Measurements from ENCODE around the gene LRRC66. TPM values are rescaled to one million over a fixed set of nuclear protein-coding genes. Genes with fewer than 3 reads are reported as not detected.

Gene LRRC66, protein sequence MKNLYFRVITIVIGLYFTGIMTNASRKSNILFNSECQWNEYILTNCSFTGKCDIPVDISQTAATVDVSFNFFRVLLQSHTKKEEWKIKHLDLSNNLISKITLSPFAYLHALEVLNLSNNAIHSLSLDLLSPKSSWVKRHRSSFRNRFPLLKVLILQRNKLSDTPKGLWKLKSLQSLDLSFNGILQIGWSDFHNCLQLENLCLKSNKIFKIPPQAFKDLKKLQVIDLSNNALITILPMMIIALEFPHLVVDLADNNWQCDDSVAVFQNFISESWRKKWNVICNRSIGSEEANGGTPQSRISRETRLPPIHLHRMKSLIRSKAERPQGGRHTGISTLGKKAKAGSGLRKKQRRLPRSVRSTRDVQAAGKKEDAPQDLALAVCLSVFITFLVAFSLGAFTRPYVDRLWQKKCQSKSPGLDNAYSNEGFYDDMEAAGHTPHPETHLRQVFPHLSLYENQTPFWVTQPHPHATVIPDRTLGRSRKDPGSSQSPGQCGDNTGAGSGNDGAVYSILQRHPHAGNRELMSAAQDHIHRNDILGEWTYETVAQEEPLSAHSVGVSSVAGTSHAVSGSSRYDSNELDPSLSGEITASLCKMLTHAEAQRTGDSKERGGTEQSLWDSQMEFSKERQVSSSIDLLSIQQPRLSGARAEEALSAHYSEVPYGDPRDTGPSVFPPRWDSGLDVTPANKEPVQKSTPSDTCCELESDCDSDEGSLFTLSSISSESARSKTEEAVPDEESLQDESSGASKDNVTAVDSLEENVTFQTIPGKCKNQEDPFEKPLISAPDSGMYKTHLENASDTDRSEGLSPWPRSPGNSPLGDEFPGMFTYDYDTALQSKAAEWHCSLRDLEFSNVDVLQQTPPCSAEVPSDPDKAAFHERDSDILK
- total RNA-seq: 1.0 TPM

DNA sequence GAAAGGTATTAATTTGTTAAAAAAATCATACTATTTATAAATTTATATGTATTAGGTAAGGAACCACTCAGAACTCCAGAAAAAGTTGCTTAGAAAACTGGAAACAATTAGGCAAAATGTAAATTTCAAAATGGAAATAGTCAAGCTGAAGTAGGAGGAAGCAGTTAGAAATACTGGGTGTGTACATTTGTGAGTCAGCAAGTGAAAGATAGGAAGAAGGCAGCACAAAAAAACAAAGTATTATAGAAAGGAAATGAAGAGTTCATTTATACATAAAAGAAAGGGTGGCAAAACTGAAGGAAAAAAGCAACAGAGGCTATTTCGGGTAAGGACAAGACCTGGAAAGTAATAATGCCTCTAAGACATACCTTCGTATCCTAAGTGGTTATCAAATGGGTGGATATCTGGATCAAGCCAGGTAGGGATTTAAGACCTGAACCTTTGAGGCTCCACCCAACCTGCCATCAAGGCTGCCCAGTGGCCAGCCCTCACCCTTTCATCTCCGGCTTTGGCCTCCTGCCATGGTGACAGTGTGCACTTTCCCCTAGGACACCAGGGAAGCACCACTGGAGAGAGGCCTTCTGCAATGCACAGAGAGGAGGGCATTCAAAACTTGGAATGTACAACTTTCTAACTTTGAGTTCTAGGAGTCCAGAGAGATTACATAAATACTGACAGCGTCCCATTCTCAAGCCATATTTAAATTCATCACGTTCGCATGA is at the start of gene LRRC66:
Gene LRRC66 (minus strand): TSS at position 428 of the 722 bp plus-strand sequence. CDS start 2,750 bp downstream, outside the sequence.
- Histone ChIP-seq H3K4me3 (ENCODE audit: low read length in 3 of 3) (no peak within 1 kb of the TSS), H3K36me3 (ENCODE audit: control insufficient read depth in 3 of 3, insufficient read depth in 3 of 3, low read length in 3 of 3) (peaks cover 12 to 42% (median 37%) of the 10 kb centered on the region in 3 donors), H3K9ac (ENCODE audit: low read depth in 1 of 3, low read length in 3 of 3) (no peak within 1 kb of the TSS), H3K4me1 (ENCODE audit: control insufficient read depth in 3 of 3, insufficient read depth in 3 of 3, low read length in 3 of 3) (no peaks in the 10 kb centered on the region), H3K27me3 (ENCODE audit: control insufficient read depth in 3 of 3, insufficient read depth in 3 of 3, low read length in 3 of 3) (no peaks in the 10 kb centered on the region), H3K9me3 (ENCODE audit: control insufficient read depth in 3 of 3, low read length in 3 of 3) (no peaks in the 10 kb centered on the region), H3K27ac (ENCODE audit: low read depth, low read length) (no peak within 1 kb of the TSS)

DNA sequence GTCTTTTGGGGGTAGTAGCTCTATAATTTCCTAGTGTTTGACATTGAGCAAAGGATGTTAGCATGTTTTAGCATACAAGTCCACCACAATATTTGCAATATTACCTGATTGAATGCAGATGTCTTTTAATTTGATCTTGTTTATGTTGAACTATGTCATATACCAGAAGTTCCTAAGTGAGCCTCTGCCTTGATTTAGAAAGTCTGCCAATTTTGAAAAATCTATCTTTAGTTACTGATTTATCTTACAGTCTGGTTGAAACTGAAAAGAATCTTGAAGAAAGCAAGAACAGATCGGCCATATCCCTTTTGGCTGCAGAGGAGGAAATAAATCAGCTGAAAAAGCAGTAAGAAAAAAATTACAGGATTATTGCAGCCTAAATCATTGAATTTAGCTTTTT is 49.4 kb upstream of the LRRC66 start:
- Histone ChIP-seq H3K27me3 (ENCODE audit: control insufficient read depth in 3 of 3, insufficient read depth in 3 of 3, low read length in 3 of 3) (no peaks in the 10 kb centered on the region), H3K27ac (ENCODE audit: low read depth, low read length) (no peak overlapping the region), H3K9ac (ENCODE audit: low read depth in 1 of 3, low read length in 3 of 3) (no peak overlapping the region), H3K36me3 (ENCODE audit: control insufficient read depth in 3 of 3, insufficient read depth in 3 of 3, low read length in 3 of 3) (no peaks in the 10 kb centered on the region), H3K4me3 (ENCODE audit: low read length in 3 of 3) (no peak overlapping the region), H3K4me1 (ENCODE audit: control insufficient read depth in 3 of 3, insufficient read depth in 3 of 3, low read length in 3 of 3) (no peaks in the 10 kb centered on the region), H3K9me3 (ENCODE audit: control insufficient read depth in 3 of 3, low read length in 3 of 3) (no peaks in the 10 kb centered on the region)

DNA sequence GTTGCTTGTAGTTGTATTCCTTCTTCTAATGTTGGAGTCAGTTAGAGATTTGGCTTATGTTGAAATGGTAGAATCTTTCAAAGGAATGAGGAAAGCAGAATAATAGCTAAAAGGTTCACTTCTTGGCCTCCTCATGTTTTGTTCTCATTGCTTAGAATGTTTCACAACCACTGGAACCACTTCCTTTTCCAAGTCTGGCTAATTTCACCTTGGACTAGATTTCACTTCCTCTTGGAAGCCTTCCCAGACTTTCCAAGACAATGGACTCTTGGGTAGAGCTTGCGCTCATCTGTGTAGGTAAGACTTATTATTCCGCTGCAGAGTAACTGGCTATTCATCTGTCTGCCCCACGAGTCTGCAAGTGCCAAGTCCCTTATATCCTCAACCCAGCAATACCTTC is 39.2 kb upstream of the LRRC66 start:
- H3K9me3 ChIP-seq (ENCODE audit: control insufficient read depth in 3 of 3, low read length in 3 of 3): no peaks in the 10 kb centered on the region
- H3K27me3 ChIP-seq (ENCODE audit: control insufficient read depth in 3 of 3, insufficient read depth in 3 of 3, low read length in 3 of 3): peaks cover 0 to 2% (median 0%) of the 10 kb centered on the region in 3 donors
- no peak overlapping the region for H3K27ac ChIP-seq (ENCODE audit: low read depth, low read length)
- no peak overlapping the region for H3K4me3 ChIP-seq (ENCODE audit: low read length in 3 of 3)
- H3K4me1 ChIP-seq (ENCODE audit: control insufficient read depth in 3 of 3, insufficient read depth in 3 of 3, low read length in 3 of 3): no peaks in the 10 kb centered on the region
- H3K9ac ChIP-seq (ENCODE audit: low read depth in 1 of 3, low read length in 3 of 3): no peak overlapping the region
- no peaks in the 10 kb centered on the region for H3K36me3 ChIP-seq (ENCODE audit: control insufficient read depth in 3 of 3, insufficient read depth in 3 of 3, low read length in 3 of 3)

DNA sequence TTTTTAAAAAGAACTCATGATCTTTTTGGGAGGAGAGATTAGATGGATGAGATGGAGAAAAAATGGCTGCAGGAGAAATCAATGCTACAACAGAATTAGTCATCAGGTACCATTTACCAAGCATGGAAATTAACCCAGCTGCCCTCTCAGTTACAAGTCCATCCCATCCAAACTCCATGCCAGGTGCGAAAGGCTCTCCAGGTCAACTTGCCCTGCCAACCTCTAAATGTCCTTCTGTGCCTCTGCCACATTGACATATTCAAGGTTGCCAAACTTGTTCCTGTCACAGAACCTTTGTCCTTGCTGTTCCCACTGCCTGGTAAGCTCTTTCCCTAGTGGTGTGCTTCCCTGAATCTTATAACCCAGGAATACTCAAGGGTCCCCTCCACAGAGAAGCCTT is 38.1 kb upstream of the LRRC66 start:
- Histone ChIP-seq H3K9ac (ENCODE audit: low read depth in 1 of 3, low read length in 3 of 3) (no peak overlapping the region), H3K27me3 (ENCODE audit: control insufficient read depth in 3 of 3, insufficient read depth in 3 of 3, low read length in 3 of 3) (peaks cover 0 to 5% (median 0%) of the 10 kb centered on the region in 3 donors), H3K36me3 (ENCODE audit: control insufficient read depth in 3 of 3, insufficient read depth in 3 of 3, low read length in 3 of 3) (no peaks in the 10 kb centered on the region), H3K4me3 (ENCODE audit: low read length in 3 of 3) (no peak overlapping the region), H3K9me3 (ENCODE audit: control insufficient read depth in 3 of 3, low read length in 3 of 3) (no peaks in the 10 kb centered on the region), H3K4me1 (ENCODE audit: control insufficient read depth in 3 of 3, insufficient read depth in 3 of 3, low read length in 3 of 3) (no peaks in the 10 kb centered on the region), H3K27ac (ENCODE audit: low read depth, low read length) (no peak overlapping the region)

DNA sequence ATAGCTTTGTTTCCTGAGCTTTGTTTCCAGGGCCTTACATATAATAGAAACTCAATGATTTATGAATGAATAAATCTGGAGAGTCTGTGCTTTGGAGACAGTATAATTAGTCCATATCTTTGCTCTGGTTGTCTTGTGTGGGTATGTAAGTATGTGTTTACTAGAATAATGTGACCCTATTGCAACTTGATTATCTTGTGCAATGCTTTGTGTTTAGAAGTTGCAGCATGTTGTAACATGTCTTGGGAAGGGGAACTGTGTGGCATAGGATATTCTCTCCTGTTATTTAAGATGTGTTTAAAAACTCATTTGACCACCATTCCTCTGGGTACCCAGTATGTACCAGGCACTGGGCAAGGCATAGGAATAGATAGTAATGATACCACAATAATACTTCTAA is 37.0 kb upstream of the LRRC66 start:
- no peak overlapping the region for H3K4me3 ChIP-seq (ENCODE audit: low read length in 3 of 3)
- H3K4me1 ChIP-seq (ENCODE audit: control insufficient read depth in 3 of 3, insufficient read depth in 3 of 3, low read length in 3 of 3): peaks cover 1 to 5% (median 3%) of the 10 kb centered on the region in 3 donors
- no peak overlapping the region for H3K9ac ChIP-seq (ENCODE audit: low read depth in 1 of 3, low read length in 3 of 3)
- no peaks in the 10 kb centered on the region for H3K36me3 ChIP-seq (ENCODE audit: control insufficient read depth in 3 of 3, insufficient read depth in 3 of 3, low read length in 3 of 3)
- H3K27ac ChIP-seq (ENCODE audit: low read depth, low read length): no peak overlapping the region
- peaks cover 0 to 9% (median 0%) of the 10 kb centered on the region in 3 donors for H3K27me3 ChIP-seq (ENCODE audit: control insufficient read depth in 3 of 3, insufficient read depth in 3 of 3, low read length in 3 of 3)
- H3K9me3 ChIP-seq (ENCODE audit: control insufficient read depth in 3 of 3, low read length in 3 of 3): no peaks in the 10 kb centered on the region

DNA sequence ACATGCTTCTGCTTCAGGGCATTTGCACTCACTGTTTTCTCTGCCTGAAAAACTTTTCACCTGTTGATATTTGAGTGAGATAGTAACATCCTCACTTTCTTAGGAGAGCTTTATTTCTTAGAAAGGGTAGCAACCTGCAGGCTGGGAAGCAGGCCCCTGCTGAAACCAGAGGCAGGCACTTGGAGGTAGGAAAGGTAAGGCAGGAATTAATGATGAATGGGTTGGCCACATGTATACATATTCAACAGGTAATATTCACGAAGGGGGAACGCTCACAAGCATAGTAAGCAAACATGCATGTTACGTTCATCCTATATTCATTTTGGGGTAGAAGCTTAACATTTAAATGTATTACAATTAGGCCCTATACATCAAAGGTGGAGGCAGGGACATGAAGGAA is 34.1 kb upstream of the LRRC66 start:
- Histone ChIP-seq H3K4me1 (ENCODE audit: control insufficient read depth in 3 of 3, insufficient read depth in 3 of 3, low read length in 3 of 3) (peaks cover 8 to 12% (median 12%) of the 10 kb centered on the region in 3 donors), H3K4me3 (ENCODE audit: low read length in 3 of 3) (no peak overlapping the region), H3K27me3 (ENCODE audit: control insufficient read depth in 3 of 3, insufficient read depth in 3 of 3, low read length in 3 of 3) (peaks cover 0 to 26% (median 10%) of the 10 kb centered on the region in 3 donors), H3K9ac (ENCODE audit: low read depth in 1 of 3, low read length in 3 of 3) (no peak overlapping the region), H3K36me3 (ENCODE audit: control insufficient read depth in 3 of 3, insufficient read depth in 3 of 3, low read length in 3 of 3) (no peaks in the 10 kb centered on the region), H3K9me3 (ENCODE audit: control insufficient read depth in 3 of 3, low read length in 3 of 3) (no peaks in the 10 kb centered on the region), H3K27ac (ENCODE audit: low read depth, low read length) (no peak overlapping the region)

DNA sequence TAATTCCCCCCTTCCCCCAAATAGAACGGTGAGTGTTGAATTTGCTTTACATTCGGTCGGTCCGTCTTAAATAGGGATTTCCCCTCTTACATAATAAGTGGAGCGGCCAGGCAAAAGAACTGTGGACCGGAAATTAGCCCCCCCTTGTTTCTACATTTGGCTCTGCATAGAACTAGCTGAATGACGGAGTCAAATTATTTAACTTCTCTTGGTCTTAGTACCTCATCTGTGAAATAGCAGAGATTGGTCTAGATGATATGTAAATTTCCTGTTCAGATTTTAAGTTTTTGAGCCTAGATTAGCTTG is 32.3 kb upstream of the LRRC66 start:
- Histone ChIP-seq H3K9ac (ENCODE audit: low read depth in 1 of 3, low read length in 3 of 3) (peak overlapping the region in 2 of 3 donors; percentile 34 to 67), H3K4me3 (ENCODE audit: low read length in 3 of 3) (peak overlapping the region; percentile 69 to 74 (median 72)), H3K9me3 (ENCODE audit: control insufficient read depth in 3 of 3, low read length in 3 of 3) (no peaks in the 10 kb centered on the region), H3K27ac (ENCODE audit: low read depth, low read length) (peak overlapping the region; percentile 62), H3K27me3 (ENCODE audit: control insufficient read depth in 3 of 3, insufficient read depth in 3 of 3, low read length in 3 of 3) (peaks cover 0 to 28% (median 10%) of the 10 kb centered on the region in 3 donors), H3K36me3 (ENCODE audit: control insufficient read depth in 3 of 3, insufficient read depth in 3 of 3, low read length in 3 of 3) (no peaks in the 10 kb centered on the region), H3K4me1 (ENCODE audit: control insufficient read depth in 3 of 3, insufficient read depth in 3 of 3, low read length in 3 of 3) (peaks cover 8 to 12% (median 12%) of the 10 kb centered on the region in 3 donors)

DNA sequence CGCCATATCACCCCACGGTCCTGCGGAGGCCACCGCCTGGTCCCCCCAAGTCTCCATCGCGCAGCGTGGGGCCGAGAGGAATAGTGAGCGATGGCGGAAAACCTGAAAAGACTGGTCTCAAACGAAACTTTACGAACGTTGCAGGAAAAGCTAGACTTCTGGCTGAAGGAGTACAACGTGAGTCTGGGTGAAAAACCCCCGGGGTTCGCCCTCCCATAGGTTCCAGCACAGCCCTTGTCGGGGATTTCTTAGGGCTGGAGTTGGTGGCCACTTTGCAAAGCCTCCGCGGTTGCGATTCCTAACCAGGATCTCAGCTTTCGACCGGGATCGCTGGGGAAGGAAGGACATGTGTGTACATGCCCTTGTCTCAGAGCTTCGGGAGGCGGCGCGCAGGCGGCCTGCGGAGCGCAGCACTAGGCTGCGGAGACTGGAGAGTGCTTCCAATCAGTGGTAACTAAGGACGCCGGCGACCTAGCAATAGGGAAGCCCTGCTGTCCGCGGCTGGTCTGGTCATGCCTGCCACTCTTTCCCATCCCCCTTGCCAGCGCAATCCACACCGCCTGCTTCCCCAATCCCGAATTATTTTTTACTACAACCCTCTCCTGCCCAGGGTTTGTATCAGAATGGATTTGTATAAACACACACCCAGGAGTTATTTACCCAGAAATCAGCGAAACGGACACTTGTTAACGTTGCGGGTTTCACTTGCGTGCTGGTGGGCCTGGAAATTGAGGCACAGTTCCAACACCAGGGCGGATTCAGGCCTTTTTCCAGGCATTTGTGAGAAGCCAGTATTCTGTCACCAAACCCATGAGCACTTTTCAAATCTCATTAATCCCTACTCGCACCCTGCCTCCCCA is 31.7 kb upstream of the LRRC66 start:
- H3K4me3 ChIP-seq (ENCODE audit: low read length in 3 of 3): peak overlapping the region; percentile 69 to 74 (median 72)
- peak overlapping the region; percentile 62 for H3K27ac ChIP-seq (ENCODE audit: low read depth, low read length)
- H3K36me3 ChIP-seq (ENCODE audit: control insufficient read depth in 3 of 3, insufficient read depth in 3 of 3, low read length in 3 of 3): no peaks in the 10 kb centered on the region
- no peaks in the 10 kb centered on the region for H3K9me3 ChIP-seq (ENCODE audit: control insufficient read depth in 3 of 3, low read length in 3 of 3)
- H3K27me3 ChIP-seq (ENCODE audit: control insufficient read depth in 3 of 3, insufficient read depth in 3 of 3, low read length in 3 of 3): peaks cover 0 to 28% (median 10%) of the 10 kb centered on the region in 3 donors
- peak overlapping the region; percentile 58 to 67 (median 59) for H3K9ac ChIP-seq (ENCODE audit: low read depth in 1 of 3, low read length in 3 of 3)
- H3K4me1 ChIP-seq (ENCODE audit: control insufficient read depth in 3 of 3, insufficient read depth in 3 of 3, low read length in 3 of 3): peaks cover 8 to 12% (median 12%) of the 10 kb centered on the region in 3 donors

DNA sequence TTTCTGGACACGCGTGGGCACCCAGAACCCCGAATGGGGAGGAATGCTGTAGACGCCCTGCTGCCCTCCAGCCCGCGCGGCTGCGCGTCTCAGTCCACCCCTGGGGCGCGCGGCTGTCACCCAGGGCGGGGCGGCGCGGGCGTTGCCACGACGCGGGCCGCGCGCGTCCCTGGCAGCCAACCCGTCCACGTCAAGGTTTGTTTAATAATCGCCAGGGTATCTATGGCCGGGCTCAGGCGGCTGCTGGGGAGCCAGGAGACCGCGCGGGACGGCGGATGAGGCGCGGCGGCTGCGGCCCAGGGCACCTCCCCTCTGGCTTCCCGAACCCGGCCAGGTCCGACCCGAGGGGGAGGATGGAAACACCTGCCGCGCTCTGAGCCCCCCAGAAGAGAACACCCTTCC is 31.1 kb upstream of the LRRC66 start, which contains the start of gene SPATA18:
Gene SPATA18 (plus strand): TSS at position 92 of the 402 bp plus-strand sequence. CDS start 401 bp downstream, outside the sequence.
- peak within 1 kb of the TSS; percentile 62 for H3K27ac ChIP-seq (ENCODE audit: low read depth, low read length)
- H3K4me1 ChIP-seq (ENCODE audit: control insufficient read depth in 3 of 3, insufficient read depth in 3 of 3, low read length in 3 of 3): peaks cover 8 to 12% (median 12%) of the 10 kb centered on the region in 3 donors
- H3K36me3 ChIP-seq (ENCODE audit: control insufficient read depth in 3 of 3, insufficient read depth in 3 of 3, low read length in 3 of 3): no peaks in the 10 kb centered on the region
- no peaks in the 10 kb centered on the region for H3K9me3 ChIP-seq (ENCODE audit: control insufficient read depth in 3 of 3, low read length in 3 of 3)
- peaks cover 0 to 28% (median 10%) of the 10 kb centered on the region in 3 donors for H3K27me3 ChIP-seq (ENCODE audit: control insufficient read depth in 3 of 3, insufficient read depth in 3 of 3, low read length in 3 of 3)
- H3K9ac ChIP-seq (ENCODE audit: low read depth in 1 of 3, low read length in 3 of 3): peak within 1 kb of the TSS; percentile 58 to 67 (median 59)
- H3K4me3 ChIP-seq (ENCODE audit: low read length in 3 of 3): peak within 1 kb of the TSS; percentile 69 to 74 (median 72)
